ENCODE results near the gene CEP135. TPM values are rescaled to one million over a fixed set of nuclear protein-coding genes. Genes with fewer than 3 reads are reported as not detected.

Gene CEP135
- total and polyA plus RNA-seq, 2 donors (not counting 3 experiments of a cell fraction or from before 2014, with no cell fraction given) = 2.8 to 15.3 TPM

- no peak overlapping the region for H2AFZ ChIP-seq (ENCODE audit: low read depth, low read length)
- H3K9me1 ChIP-seq (replicated peaks; ENCODE audit: control insufficient read depth, extremely low read depth, insufficient read depth, low read length) = peaks cover 2% of the 10 kb centered on the region
- H3K4me3 ChIP-seq (replicated peaks in 1 of 3; ENCODE audit: insufficient read depth in 1 of 3, low read depth in 1 of 3, low read length in 3 of 3) = no peak overlapping the region
- no peak overlapping the region for H3K27ac ChIP-seq (ENCODE audit: insufficient read depth, low read depth, low read length)
- TF ChIP-seq MAX (IDR thresholded peaks at IDR 0.05; ENCODE audit: insufficient read depth, insufficient read length) = no peak
- TF ChIP-seq POLR2A (IDR thresholded peaks at IDR 0.05; ENCODE audit: low read depth, low read length) = no peak
- no peak for TF ChIP-seq GATA2 (IDR thresholded peaks at IDR 0.05; ENCODE audit: insufficient read depth, insufficient read length, low read depth, low read length)
- TF ChIP-seq EZH2 (IDR thresholded peaks at IDR 0.05; ENCODE audit: borderline replicate concordance, low read depth, low read length, severe bottlenecking) = no peak
- no peak for TF ChIP-seq CTCF (IDR thresholded peaks at IDR 0.05; ENCODE audit: extremely low read depth in 1 of 2, insufficient read depth in 1 of 2, low read depth in 1 of 2, low read length in 2 of 2)
- no peak for TF ChIP-seq POLR2AphosphoS5 (IDR thresholded peaks at IDR 0.05; ENCODE audit: insufficient read depth, low read depth, low read length)
- no peak for TF ChIP-seq MYC (IDR thresholded peaks at IDR 0.05; ENCODE audit: low read depth, low read length)
- no peak for TF ChIP-seq JUN (IDR thresholded peaks at IDR 0.05; ENCODE audit: borderline replicate concordance, insufficient read depth, insufficient read length, low read depth)
- no peak for TF ChIP-seq FOS (IDR thresholded peaks at IDR 0.05; ENCODE audit: borderline replicate concordance, insufficient read depth, low read length)
- no peaks in the 10 kb centered on the region for H3K9me3 ChIP-seq (replicated peaks; ENCODE audit: control insufficient read depth, insufficient read depth, low read length)
- no peaks in the 10 kb centered on the region for H3K79me2 ChIP-seq (ENCODE audit: control insufficient read depth, insufficient read depth, low read length)
- DNase-seq (ENCODE audit: low read depth, low spot score) (no peak), FAIRE-seq (no peak)
- H3K9ac ChIP-seq (replicated peaks; ENCODE audit: extremely low read depth, insufficient read depth, low read length) = no peak overlapping the region
- no peaks in the 10 kb centered on the region for H4K20me1 ChIP-seq (replicated peaks; ENCODE audit: control insufficient read depth, extremely low read depth, insufficient read depth, low read length)
- intact Hi-C loops (cut with micrococcal nuclease) = no loop called here
- no peaks in the 10 kb centered on the region for H3K4me1 ChIP-seq (ENCODE audit: control insufficient read depth, extremely low read depth, insufficient read depth, low read length)
- BruUV-seq (replicated peaks) = no TSS peak
- ChIA-PET POLR2A (no interaction called here), CTCF (no interaction called here)
- no peaks in the 10 kb centered on the region for H3K27me3 ChIP-seq (ENCODE audit: control insufficient read depth in 2 of 2, insufficient read depth in 2 of 2, low read length in 2 of 2)
- H3K4me2 ChIP-seq (ENCODE audit: insufficient read depth, low read length) = no peak overlapping the region
- H3K36me3 ChIP-seq (ENCODE audit: control insufficient read depth in 2 of 2, extremely low read depth in 1 of 2, insufficient read depth in 2 of 2, low read length in 2 of 2) = no peaks in the 10 kb centered on the region
- dilution Hi-C loops (cut with MboI; ENCODE audit: extremely low pct_ligation_motif_present, low sequenced_read_pairs) = no loop called here
These were observed 107.2 kb downstream of the CEP135 start for GRCh38 chr4:56055991-56056390.
